Upper lobe of left lung (tissue), 4 donors: ENCODE results near the gene ILF3.

ENCODE experiments used
- POLR2A ChIP-seq, 4 donors: fragments of 450-650 bp; IDR thresholded peaks; one replicate each; pipeline ENCODE4 v1.5.1; 2016 to 2017; ENCODE audit warnings: antibody characterized with exemption in 4 of 4, mild to moderate bottlenecking in 2 of 4
- POLR2AphosphoS5 ChIP-seq, 2 donors: sonication (generic); formaldehyde crosslinking; IDR thresholded peaks; one replicate each; pipeline ENCODE4 v1.5.1; 2017; ENCODE audit warnings: antibody characterized with exemption in 2 of 2
- TF ChIP-seq, protein P1 (sequence below), 6 experiments: fragments of 450-650 bp in 4 of 6; fragments of 200-600 bp in 2 of 6; sonication (generic) in 2 of 6; IDR thresholded peaks; one replicate each; pipeline ENCODE4 v1.5.1; 2016 to 2019; ENCODE audit warnings: antibody characterized with exemption in 6 of 6

DNA sequence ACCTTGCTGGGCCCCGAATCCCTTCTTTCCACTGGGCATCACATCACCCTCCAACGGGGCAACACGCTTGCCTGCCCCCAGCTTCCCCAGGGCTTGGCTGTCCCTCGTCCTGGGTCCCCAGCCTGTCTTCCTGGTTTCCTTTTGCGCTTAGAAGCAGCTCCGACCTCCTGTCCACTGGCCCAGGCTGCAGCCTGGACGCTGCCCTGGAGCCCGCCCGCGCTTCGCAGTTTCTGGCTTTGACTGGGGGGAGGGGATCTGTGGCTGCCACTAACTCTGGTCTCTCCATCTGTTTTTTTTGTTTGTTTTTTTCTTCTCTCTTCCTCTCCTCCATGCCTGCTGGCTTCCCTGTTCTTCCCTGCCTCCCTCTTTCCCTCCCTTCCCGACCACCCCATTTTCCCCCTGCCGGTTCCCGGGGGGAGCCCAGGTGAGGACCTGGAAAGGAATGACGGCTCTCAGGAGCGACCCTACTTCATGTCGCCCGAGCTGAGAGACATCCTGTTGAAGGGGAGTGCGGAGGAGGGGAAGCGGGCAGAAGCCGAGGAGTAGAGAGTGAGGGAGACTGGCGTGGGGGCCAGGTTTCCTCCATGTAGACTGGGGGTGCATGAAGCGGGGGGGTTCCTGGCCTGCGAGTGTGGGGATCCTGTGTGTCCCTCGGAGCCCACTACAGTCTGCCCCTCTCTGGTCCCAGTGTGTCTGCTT lies 11.5 kb upstream of the ILF3 start:
- TF ChIP-seq, protein P1, sequence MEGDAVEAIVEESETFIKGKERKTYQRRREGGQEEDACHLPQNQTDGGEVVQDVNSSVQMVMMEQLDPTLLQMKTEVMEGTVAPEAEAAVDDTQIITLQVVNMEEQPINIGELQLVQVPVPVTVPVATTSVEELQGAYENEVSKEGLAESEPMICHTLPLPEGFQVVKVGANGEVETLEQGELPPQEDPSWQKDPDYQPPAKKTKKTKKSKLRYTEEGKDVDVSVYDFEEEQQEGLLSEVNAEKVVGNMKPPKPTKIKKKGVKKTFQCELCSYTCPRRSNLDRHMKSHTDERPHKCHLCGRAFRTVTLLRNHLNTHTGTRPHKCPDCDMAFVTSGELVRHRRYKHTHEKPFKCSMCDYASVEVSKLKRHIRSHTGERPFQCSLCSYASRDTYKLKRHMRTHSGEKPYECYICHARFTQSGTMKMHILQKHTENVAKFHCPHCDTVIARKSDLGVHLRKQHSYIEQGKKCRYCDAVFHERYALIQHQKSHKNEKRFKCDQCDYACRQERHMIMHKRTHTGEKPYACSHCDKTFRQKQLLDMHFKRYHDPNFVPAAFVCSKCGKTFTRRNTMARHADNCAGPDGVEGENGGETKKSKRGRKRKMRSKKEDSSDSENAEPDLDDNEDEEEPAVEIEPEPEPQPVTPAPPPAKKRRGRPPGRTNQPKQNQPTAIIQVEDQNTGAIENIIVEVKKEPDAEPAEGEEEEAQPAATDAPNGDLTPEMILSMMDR (IDR thresholded peaks at IDR 0.05) = no peak
- TF ChIP-seq POLR2A (IDR thresholded peaks at IDR 0.05) (no peak), POLR2AphosphoS5 (IDR thresholded peaks at IDR 0.05) (no peak)
